ENCODE results near the gene CLDN7.

CLDN7 gene

DNA sequence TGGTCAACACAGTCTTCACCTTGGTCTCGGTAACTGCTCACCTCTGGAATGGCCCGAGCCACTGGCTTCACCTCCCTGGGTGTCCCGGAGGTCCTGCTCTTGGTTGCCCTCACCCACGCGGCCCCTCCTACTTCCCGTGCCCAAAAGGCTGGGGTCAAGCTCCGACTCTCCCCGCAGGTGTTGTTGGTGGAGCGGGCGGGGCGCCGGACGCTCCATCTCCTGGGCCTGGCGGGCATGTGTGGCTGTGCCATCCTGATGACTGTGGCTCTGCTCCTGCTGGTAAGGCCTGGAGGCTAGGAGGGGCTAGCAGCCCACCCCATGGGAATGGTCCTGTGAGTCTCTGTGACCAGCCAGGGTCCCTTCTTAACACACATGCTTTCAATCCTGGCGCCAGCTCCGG is 22.6 kb upstream of the CLDN7 start:
- DNase-seq: no peak

DNA sequence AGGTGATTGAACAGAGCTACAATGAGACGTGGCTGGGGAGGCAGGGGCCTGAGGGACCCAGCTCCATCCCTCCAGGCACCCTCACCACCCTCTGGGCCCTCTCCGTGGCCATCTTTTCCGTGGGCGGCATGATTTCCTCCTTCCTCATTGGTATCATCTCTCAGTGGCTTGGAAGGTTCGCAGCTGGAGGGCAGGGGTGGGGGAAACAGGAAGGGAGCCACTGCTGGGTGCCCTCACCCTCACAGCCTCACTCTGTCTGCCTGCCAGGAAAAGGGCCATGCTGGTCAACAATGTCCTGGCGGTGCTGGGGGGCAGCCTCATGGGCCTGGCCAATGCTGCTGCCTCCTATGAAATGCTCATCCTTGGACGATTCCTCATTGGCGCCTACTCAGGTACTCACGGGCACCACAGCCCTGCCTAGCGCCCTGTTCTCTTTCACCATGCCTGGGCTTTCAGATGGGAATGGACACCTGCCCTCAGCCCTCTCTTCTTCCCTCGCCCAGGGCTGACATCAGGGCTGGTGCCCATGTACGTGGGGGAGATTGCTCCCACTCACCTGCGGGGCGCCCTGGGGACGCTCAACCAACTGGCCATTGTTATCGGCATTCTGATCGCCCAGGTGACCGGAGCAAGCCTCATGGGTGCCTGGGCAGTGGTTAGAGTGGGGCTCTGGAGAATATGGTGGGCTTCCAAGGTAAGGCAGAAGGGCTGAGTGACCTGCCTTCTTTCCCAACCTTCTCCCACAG is 21.4 kb upstream of the CLDN7 start:
- DNase-seq: peak; percentile 43 to 52 (median 48)

DNA sequence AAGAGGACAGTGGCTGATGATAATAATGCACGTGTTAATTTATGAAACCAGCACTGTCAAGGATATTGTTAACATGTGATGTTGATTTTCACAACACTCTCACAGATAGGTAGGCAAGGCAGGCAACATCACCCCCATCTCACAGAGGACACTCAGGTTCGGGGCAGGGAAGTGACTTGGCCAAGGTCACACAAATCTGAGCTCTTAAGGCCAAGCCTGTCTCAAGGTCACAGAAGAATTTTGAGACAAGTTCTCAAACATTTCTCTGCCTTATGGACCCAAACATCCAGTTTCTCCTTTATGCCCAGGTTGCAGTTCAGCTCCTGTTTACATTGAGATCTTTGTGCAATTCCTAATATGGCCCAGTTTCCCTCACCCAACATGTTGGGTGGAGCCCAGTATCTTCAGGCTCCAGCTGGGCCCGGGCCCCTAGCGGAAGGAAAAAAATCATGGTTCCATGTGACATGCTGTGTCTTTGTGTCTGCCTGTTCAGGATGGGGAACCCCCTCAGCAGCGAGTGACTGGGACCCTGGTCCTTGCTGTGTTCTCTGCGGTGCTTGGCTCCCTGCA is 20.6 kb upstream of the CLDN7 start:
- DNase-seq: peak in 2 of 3 donors; percentile 44 to 46

DNA sequence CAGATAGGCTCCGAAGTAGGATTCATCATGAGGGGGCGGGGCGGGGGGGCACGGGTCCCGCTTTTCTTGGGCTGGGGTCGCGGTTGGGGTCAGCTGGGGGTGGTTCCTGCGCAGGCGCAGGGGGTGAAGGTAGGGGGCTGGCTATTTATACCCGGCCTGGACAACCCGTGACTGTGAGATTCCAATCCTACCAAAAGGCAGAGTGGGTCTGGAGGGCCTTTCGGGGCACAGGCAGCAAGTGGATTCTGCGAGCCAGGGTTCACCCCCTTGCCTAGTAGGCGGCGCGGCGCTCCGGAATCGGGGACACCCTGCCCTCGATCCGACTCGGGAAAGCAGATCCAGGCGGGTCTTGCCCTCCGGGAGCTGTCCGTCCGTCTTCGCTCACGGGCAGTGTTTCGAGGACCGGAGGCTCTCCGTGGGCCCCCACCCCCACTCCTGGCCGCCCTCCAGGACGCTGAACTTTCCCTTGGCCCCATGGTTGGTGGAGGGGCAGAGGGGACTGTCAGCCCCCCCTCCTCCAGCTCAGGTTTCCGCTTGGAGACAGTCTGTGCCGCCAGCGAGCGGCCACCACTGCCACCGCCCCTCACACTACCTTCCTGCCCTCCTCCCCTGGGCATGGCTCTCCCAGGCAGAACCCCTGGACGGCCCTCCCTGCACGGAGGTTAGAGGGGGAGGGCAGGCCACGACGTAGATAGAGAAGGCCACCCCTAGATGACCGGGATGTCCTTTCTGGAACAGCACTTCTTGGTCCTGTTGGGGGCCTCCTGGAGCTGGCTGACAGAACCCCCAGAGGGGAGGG is 19.9 kb upstream of the CLDN7 start:
- no peak for DNase-seq

GRCh38 chr17:7281074-7281952 is 19.0 kb upstream of the CLDN7 start, which contains the start of gene SLC2A4:
Gene SLC2A4, plus strand, starts transcription at chr17:7281718. Its CDS starts 217 bp downstream, at chr17:7281935.
- peak; percentile 98 to 100 (median 99) for DNase-seq

- DNase-seq: peak; percentile 87 to 89 (median 88)
Measured at GRCh38 chr17:7280519-7281073, 18.3 kb upstream of the CLDN7 start.

- no peak for DNase-seq
Measured at GRCh38 chr17:7279448-7279847, 17.2 kb upstream of the CLDN7 start.

DNA sequence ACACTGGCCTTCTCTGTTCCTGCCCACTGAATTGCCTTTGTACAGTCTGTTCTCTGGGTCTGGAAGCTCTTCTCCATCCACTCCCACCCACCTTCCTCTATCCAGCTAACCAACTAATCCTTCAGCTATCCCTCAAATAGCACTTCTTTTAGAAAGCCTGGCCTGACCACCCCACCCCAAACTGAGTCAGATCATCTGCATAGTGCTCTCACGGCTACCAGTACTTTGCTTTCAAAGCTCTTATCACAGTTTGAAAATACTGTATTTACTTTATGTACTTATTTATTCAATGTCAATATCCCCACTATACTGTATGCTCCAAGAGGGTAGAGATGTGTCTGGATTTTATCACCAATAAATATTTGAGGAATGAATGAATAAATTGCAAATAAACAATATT is 4.5 kb upstream of the CLDN7 start:
- DNase-seq: no peak

GRCh38 chr17:7263801-7264078 is 1.5 kb upstream of the CLDN7 start:
- no peak for DNase-seq

GRCh38 chr17:7262935-7263800 is 890 bp upstream of the CLDN7 start:
- DNase-seq: peak; percentile 31 to 42 (median 32)

DNA sequence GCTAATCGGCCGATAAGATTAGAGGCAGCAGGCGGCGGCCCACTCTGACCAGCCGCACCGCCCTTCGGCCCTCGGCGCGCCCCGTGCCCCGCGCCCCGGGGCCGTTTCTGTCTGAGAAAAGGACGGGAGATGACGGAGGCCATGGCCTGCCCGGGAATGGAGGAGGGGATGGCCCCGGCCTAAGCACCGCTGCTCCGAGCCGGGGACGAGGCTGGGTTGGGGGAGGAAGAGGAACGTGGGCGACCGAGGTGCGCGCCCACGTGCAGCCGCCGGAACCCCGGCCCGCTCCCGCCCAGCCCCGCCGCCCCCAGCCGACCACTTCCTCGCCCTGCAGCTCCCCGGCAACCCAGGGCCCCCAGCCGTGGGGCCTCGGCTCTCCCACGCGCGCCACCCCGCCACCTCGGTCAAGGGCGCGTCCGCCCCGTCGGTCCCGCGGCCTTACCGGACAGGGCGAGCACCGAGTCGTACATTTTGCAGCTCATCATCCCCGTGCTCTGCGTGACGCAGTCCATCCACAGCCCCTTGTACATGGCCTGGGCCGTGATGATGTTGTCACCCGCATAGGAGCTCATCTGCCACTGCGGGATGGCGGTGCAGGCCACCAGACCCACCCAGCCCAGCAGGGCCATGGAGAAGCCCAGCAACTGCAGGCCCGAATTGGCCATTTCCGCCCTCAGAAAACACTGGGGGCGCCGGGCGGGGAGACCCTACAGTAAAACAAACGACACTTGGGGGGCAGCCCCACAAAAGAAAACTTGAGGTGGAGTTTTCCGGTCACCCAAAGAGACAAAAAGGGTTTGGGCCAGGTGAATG is 693 bp downstream of the CLDN7 start:
- peak in 2 of 3 donors; percentile 16 to 38 for DNase-seq

DNA sequence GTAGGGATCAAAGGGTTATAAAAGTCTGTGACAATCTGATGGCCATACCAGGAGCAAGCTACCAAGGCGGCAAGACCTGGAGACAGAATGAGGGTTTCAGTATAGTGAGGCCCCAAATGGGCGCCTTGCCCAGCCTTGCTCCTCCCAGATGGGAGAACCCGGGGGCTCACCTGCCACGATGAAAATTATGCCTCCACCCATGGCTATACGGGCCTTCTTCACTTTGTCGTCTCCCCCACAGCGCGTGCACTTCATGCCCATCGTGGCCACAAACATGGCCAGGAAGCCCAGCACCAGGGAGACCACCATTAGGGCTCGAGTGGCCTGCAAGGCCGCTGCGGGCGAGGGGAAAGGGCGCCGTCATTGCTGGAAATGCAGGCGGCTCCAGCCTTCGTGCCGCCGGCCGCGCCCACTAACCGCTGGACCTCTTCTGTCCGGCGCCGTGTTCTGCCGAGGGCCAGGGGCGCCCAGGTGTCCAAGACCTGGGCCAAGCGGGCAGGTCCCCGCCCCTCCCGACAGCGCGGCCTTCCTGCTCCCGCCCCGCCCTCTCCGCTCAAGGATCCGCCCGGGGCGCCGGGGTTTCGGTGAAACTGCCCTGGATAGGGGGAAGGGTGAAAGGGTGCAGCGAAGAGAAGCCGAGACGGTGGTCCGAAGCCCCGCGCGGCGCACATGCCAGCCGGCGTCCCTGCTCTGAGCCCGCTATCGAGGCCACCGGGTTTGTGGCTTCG is 1.5 kb downstream of the CLDN7 start:
- peak in 1 of 3 donors; percentile 39 for DNase-seq

DNA sequence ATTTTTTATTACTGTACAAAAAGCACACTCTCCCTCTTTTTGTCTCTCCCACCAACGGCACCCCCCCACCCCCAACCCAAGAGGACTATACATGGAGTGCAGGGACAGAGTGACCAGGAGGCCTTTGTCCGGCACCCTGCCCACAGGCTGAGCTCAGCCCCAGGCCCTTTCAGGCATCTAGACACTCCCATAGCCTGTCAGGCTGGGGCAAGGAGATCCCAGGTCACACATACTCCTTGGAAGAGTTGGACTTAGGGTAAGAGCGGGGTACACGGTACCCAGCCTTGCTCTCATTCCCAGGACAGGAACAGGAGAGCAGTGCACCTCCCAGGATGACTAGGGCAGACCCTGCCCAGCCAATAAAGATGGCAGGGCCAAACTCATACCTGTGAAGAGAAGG is 2.1 kb downstream of the CLDN7 start:
- no peak for DNase-seq

DNA sequence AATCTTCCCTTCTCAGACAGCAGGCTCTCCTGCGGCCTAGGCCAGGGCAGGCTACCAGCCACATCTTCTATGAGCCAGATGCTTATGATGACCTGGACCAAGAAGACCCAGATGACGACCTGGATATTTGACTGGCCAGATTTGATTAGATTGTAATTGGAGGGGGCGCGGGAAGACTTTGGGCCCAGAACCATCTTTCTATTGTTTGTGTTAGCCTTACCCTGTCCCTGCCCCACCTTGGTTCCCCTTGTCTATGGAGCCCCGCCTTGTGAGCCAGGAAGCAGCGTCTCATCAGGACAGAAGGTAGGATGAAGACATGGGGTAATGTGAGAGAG is 2.8 kb downstream of the CLDN7 start:
- DNase-seq: no peak

DNA sequence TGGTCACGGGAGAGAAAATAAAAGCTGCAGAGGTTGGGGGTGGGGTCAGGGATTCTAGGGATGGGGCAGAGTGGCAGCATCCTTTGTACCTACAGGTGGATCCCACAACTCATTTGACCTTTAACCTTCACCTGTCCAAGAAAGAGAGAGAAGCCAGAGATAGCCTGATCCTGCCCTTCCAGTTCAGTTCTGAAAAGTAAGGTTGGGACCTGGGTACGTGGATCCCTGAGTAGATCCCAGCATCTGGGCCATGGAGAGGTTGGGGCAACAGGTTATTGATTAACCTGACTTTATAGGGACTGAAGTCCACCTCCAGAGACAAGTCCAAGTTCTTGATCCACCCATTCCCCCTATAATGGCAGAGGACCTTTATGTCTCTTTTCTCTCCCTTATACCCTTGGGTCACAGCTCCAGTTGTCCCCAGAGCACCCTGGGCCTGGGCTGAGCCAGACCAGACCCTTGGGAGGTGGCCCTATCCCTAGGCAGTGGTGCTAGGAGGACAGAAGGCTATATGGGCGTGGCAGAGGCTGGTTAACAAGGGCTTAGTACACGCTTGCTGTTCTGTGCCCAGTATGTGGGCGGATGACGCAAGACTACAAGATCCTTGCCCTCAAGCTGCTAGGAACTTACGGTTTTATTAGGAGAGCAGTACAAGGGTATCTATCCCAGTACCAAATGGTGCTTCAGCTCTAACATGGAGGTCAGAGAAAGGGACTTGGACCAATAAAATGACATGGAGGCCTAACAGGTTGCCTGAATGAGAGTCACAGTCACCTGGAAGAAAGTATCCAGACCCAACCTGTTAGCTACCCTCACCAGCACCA is 3.3 kb downstream of the CLDN7 start:
- peak; percentile 86 to 89 (median 87) for DNase-seq

DNA sequence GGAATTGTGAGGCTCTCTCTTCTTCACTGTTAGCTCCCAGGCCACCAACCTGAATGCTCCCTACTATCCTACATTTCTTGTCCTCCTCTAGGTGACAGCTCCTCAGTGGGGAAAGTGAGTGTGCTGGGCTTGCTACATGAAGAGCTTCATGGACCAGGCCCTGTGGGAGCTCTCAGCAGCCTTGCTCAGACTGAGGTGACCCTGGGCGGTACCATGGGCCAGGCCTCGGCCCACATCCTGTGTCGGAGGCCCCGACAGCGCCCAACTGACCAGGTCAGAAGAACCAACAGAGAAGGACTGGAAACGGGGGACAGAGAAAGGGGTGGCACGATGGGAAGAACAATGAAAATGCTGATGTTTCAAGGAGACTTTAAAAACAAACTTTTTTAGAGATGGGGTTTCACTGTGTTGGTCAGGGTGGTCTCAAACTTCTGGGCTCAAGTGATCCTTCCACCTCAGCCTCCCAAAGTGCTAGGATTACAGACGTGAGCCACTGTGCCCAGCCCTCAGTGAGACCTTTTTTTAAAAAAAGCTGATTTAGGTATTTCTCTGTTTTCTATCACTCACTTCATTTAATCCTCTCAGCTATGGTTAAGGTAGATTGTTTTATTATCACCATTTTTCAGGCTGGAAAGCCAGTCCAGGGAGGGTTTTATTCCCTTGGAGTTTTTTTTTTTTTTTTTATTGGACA is 5.4 kb downstream of the CLDN7 start:
- DNase-seq: no peak

GRCh38 chr17:7254511-7254910 is 7.8 kb downstream of the CLDN7 start:
- DNase-seq: no peak

DNA sequence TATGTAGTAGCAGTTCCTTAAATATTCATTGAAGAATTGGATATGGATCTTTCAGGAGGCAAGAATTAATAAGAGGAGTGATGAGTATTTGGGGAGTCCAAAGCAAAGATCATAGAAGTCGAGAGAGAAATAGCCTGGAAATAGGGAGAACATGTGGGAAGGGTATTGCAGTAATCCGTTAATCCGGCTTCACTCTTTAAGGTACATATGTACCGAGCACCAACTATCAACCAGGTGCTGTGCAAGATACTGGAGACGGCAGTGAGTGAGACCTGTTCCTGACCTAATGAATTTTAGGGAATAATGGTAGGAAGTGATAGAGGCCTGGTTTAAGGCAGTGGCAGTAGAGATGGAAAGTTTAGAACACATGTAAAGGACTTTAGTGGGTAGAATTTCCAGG is 9.2 kb downstream of the CLDN7 start:
- DNase-seq: no peak
